GM21786 (cell line): ENCODE data around the gene AKR1C2.
"Not testable (repeated sequence)": the region's sequence is repeated elsewhere in the genome, so short reads cannot be mapped to it uniquely, and the experiment has no call there.

Experiments used
- ATAC-seq: cut with Tn5 transposase; IDR thresholded peaks from one replicate; pipeline ENCODE4 v1.9.1; 2021; ENCODE audit not compliant: unreplicated experiment

AKR1C2 gene

GRCh38 chr10:5003127-5004029 is at the start of gene AKR1C2:
AKR1C2 (minus strand) TSS chr10:5003857; CDS start chr10:5003835, 22 bp downstream.
- not testable (repeated sequence) for ATAC-seq

- ATAC-seq, result not testable (repeated sequence)
Observed at GRCh38 chr10:5052951-5053500, 49.4 kb upstream of the AKR1C2 start.

DNA sequence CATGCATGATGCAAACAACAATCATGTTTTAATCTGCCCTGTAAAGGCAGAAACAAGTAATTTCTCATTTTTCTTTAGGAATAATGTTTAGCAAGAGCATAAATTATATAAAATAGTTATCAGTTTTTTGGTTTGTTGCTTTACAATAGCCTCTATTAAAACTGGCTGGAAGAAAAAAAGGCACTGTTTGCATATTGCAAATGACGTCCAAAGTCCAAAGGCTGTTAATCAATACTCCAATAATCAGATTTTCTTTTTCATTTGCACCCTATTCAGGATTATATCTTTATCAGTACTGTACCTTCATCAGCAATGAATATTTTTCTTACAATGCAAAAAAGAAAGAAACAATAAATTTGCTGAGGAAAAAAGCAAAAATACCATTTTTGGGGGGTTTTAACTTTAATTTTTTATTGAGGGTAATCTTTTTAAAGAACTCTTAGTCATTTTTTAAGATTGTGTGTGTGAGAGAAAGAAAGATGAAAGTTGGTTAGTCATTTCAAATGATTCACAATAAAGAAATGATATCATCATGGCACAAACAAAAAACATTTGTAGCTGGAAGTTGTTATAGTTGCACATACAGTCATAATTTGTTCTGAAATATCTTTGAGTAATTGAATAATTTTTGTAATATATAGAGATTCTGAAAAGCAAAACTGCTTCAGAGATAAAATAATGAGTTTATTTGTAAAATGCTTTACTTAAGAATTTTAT is 44.4 kb upstream of the AKR1C2 start:
- no peak for ATAC-seq

DNA sequence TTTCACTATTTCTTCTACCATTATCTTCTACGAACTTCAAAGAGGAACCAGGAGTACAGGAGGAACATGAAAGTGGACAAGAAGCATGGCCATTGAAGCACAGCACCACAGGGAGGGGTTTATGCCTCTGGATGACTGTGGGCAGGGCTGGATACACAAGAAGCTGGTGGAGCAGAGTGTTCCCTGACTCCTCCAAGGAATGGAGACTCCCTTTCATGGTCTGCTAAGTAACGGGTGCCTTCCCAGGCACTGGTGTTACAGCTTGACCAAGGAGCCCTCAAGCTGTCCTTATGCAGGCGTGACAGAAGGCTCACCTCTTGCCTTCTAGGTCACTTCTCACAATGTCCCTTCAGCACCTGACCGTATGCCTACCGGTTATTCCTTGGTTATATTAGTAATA is 43.4 kb upstream of the AKR1C2 start:
- not testable (repeated sequence) for ATAC-seq

- no peak for ATAC-seq
Observed at GRCh38 chr10:5046410-5046809, 42.8 kb upstream of the AKR1C2 start.

- no peak for ATAC-seq
Observed at GRCh38 chr10:5045095-5045494, 41.4 kb upstream of the AKR1C2 start.

GRCh38 chr10:5043716-5044115 is 40.1 kb upstream of the AKR1C2 start:
- ATAC-seq, result no peak

DNA sequence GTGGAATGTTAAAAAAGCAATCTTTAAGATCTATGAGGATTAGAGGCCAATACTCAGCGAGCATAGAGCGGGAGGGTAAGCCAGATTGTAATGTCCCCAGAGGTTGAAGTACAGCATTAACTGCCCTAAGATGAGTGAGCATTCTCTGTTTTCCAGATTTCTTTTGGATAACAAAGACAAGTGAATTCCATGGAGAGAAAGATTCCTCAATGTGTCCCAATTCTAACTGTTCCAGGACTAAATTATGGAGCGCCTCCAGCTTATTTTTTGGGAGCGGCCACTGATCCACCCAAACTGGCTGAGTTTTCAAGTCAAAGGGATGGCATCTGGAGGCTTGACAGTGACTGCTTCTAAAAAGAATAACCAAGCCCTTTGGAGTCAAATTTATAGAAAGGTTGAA is 39.3 kb upstream of the AKR1C2 start:
- ATAC-seq, result no peak

GRCh38 chr10:5041471-5042023 is 37.9 kb upstream of the AKR1C2 start:
- ATAC-seq, result no peak

GRCh38 chr10:5040781-5041470 is 37.3 kb upstream of the AKR1C2 start:
- no peak for ATAC-seq

DNA sequence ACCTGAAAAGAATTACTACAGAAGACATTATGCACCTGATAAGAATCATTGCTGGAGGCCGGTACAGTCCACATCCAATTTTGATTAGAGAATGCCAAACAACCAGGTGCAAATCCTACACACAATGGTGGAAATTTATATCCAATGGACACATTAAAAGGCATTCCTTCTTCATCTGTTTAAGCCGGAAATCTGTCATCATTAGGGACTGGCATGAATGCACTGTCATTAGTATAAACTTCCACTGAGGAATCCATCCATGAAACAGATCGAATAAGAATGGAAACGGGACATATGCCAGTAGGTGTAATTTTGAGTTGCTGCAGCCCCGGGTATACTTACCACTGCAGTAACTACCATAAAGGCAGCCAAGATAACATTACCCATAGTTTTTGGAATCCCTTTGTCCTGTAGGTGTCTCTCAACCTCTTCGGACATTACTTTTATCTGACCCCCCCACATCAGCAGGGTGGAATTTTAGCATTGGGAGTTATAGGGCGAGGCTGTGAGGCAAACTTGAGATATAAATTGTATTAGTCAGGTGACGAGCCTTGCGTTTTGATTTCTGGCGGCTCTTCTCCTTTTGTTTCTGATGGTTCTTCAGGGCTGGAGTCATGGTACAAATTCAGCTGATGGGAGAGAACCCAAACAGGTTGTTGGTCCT is 36.5 kb upstream of the AKR1C2 start:
- ATAC-seq, result no peak

GRCh38 chr10:5038733-5039132 is 35.1 kb upstream of the AKR1C2 start:
- no peak for ATAC-seq

DNA sequence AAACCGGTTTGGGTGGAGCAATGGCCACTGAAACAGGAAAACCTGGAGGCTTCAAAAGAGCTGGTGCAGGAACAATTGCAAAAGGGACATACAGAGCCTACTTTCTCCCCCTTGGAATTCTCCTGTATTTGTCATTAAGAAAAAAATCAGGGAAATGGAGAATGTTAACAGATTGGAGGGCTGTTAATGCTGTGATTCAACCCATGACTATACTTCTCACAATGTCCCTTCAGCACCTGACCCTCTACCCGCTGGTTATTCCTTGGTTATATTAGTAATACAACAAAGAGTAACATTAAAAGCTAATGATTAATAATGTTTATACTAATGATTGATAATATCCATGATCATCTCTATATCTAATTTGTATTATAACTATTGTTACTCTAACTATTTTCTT is 34.4 kb upstream of the AKR1C2 start:
- ATAC-seq, result no peak

DNA sequence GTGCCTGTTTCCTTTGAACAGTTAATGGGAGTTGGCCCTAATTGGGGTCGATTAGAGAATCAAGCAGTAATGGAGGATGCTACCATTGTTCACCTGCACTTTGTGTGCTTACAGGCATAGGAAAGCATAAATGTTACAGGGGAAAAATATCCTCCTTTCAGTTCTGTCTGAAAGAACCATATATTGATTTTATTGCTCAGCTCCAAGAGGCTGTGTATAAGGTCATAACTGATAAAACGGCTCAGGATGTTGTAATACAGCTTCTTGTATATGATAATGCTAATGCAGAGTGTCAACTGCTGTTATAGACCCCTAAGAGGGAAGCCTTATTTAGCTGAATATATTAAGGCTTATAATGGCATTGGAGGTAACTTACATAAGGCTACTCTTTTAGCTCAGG is 32.9 kb upstream of the AKR1C2 start:
- ATAC-seq, result no peak

- ATAC-seq, result no peak
Observed at GRCh38 chr10:5035356-5035755, 31.7 kb upstream of the AKR1C2 start.

- ATAC-seq, result no peak
Observed at GRCh38 chr10:5034588-5034987, 30.9 kb upstream of the AKR1C2 start.

DNA sequence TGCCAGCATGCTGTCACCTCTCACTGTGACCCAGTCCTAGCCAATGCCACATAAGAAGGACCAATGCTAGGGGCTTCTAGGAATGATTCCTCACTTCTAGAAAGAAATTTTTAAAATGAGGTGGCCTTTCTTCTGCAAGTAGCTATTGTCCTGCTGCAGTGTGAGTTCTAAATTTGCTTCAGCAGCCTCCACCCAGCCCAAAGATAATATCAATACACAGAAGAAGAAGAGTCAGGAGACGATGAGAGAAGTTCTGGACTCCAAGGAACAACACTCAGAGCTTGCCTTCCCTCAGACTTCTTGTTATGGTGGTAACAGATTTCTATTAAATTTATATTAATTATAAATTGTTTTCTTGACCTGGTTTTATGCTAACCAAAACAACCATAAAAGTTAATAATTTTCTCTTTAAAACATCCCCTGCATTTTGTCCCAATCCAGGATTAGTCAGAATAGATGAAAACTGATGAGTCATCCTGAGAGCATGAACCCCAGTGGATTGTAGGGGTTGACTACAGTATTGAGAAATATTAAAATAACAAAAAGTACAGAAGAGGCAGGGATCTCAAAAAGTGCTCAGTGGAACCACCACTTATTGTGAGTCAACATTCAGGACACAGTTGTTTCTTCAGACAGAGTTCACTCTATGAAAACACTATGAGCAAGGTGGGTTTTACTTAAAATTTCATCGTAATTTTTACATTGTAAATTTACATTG is 29.6 kb upstream of the AKR1C2 start:
- ATAC-seq, result no peak

DNA sequence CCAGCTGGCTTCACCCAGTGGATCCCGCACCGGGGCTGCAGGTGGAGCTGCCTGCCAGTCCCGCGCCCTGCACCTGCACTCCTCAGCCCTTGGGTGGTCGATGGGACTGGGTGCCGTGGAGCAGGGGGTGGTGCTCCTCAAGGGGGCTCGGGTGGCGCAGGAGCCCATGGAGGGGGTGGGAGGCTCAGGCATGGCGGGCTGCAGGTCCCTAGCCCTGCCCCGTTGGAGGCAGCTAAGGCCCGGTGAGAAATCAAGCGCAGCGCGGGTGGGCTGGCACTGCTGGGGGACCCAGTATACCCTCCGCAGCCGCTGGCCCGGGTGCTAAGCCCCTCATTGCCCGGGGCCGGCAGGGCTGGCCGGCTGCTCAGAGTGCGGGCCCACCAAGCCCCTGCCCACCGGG is 28.8 kb upstream of the AKR1C2 start:
- ATAC-seq, result not testable (repeated sequence)

DNA sequence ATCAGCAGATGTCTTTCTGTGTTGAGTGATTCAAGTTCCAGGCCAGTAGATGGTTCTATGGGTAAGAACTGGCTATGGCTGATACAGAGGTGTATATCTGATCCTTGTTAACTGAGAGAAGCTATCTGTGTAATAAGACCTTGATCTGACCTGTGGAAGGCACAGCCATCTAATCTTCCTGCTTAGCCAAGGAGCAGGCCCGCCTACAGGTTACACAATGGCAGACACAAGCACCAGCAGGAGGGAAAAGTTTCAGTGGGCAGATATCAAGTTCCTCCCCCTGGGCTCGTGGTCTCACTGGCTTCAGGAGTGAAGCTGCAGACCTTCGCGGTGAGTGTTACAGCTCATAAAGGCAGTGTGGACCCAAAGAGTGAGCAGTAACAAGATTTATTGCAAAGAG is 27.9 kb upstream of the AKR1C2 start:
- not testable (repeated sequence) for ATAC-seq

DNA sequence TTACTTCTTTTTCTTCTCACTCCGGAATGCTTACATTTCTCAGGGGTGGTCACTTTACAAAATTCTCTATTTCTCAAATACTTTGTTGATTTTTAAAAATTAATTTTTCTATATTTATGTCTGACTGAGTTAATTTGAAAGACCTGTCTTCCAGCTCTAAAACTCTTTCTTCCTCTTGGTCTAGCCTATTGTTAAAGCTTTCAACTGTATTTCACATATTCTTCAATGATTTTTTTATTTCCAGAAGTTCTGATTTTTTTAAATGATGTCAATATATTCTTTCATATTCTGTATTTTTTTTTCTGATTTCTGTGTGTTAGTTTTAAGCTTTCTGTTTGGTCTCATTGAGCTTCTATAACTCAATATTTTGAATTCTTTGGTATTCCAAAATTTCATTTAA is 27.3 kb upstream of the AKR1C2 start:
- ATAC-seq, result no peak
